Naive B cell (primary cell): ENCODE data around the gene UNG. TPM values are rescaled to one million over a fixed set of nuclear protein-coding genes. Genes with fewer than 3 reads are reported as not detected.

Experiments used
- ATAC-seq, 2 donors: fragments of 150-1000 bp; cut with Tn5 transposase; 2 replicates each; pipeline ENCODE4 v1.10.0; 2021; ENCODE audit warnings: low read depth in 2 of 2, mild to moderate bottlenecking in 2 of 2, moderate library complexity in 2 of 2
- DNase-seq: peaks from one replicate; pipeline ENCODE4 v3.0.0; 2022
- H3K27ac Mint-ChIP-seq, 6 donors: one replicate each; pipeline ENCODE4 v1.8.0; 2020 to 2022; ENCODE audit warnings: mild to moderate bottlenecking in 6 of 6, mixed read lengths in 6 of 6, moderate library complexity in 5 of 6, inconsistent platforms in 2 of 6
- H3K27me3 Mint-ChIP-seq, 3 donors: one replicate each; pipeline ENCODE4 v1.8.0; 2021 to 2022; ENCODE audit warnings: mixed read lengths in 3 of 3, mild to moderate bottlenecking in 1 of 3
- H3K36me3 Mint-ChIP-seq, 2 donors: one replicate each; pipeline ENCODE4 v1.8.0; 2020 to 2022; ENCODE audit warnings: mixed read lengths in 2 of 2, inconsistent platforms in 1 of 2, mild to moderate bottlenecking in 1 of 2
- H3K4me1 Mint-ChIP-seq, 3 donors: one replicate each; pipeline ENCODE4 v1.8.0; 2020 to 2022; ENCODE audit warnings: mixed read lengths in 3 of 3, inconsistent platforms in 1 of 3, mild to moderate bottlenecking in 1 of 3, moderate library complexity in 1 of 3
- H3K4me3 Mint-ChIP-seq, 8 donors: one replicate each; pipeline ENCODE4 v1.8.0; 2020 to 2022; ENCODE audit warnings: mild to moderate bottlenecking in 8 of 8, mixed read lengths in 8 of 8, moderate library complexity in 8 of 8, inconsistent platforms in 2 of 8
- H3K9me3 Mint-ChIP-seq, 7 donors: one replicate each; pipeline ENCODE4 v1.8.0; 2020 to 2022; ENCODE audit warnings: mixed read lengths in 7 of 7, mild to moderate bottlenecking in 5 of 7, inconsistent platforms in 2 of 7, moderate library complexity in 1 of 7
- polyA plus RNA-seq, 6 donors: library from polyadenylated mRNA; unstranded; fragments of 300-500 nt; fragmentation: Illumina TruSeq; gene quantifications; one replicate each; pipeline ENCODE4 v1.2.3, GENCODE V29; 2021; ENCODE audit warnings: low read depth in 6 of 6

The UNG gene
- polyA plus RNA-seq, 6 donors from 2014 or later: 13.7 to 25.7 (median 23.1) TPM

DNA sequence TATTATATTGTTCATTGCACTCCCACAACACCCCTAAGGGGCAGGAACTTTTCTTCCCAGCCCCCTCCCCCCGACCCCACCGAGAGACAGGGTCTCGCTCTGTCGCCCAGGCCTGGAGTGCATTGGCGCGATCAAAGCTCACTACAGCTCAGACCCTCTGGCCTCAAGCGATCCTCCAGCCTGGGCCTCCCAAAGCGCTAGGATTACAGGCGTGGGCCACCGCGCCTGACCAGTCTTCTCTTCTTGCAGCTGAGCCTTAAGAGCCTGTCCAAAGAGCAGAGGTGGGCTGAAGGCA is 310 bp upstream of the UNG start:
- Mint-ChIP-seq H3K4me1 (peaks cover 30 to 45% (median 40%) of the 10 kb centered on the region in 3 donors), H3K4me3 (peak overlapping the region in 7 of 8 donors; percentile 85 to 97 (median 91)), H3K27me3 (no peaks in the 10 kb centered on the region), H3K27ac (no peak overlapping the region), H3K36me3 (peaks cover 0 to 6% of the 10 kb centered on the region in 2 donors), H3K9me3 (no peaks in the 10 kb centered on the region)
- no peak for DNase-seq
- no peak for ATAC-seq

DNA sequence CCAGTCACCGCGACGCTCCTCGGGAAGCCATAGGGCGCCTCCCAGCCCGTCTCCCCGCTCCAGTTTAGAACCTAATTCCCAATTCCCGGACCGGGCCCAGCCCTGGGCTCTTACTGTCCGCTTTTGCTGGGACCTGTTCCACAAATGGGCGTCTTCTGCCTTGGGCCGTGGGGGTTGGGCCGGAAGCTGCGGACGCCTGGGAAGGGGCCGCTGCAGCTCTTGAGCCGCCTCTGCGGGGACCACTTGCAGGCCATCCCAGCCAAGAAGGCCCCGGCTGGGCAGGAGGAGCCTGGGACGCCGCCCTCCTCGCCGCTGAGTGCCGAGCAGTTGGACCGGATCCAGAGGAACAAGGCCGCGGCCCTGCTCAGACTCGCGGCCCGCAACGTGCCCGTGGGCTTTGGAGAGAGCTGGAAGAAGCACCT is 797 bp downstream of the UNG start:
- Mint-ChIP-seq H3K4me3 (peak overlapping the region; percentile 87 to 97 (median 92)), H3K27me3 (no peaks in the 10 kb centered on the region), H3K4me1 (peaks cover 23 to 34% (median 29%) of the 10 kb centered on the region in 3 donors), H3K36me3 (peaks cover 0 to 6% of the 10 kb centered on the region in 2 donors), H3K9me3 (no peaks in the 10 kb centered on the region), H3K27ac (peak overlapping the region in 2 of 6 donors; percentile 83 to 87)
- ATAC-seq (peak; percentile 10 to 14), DNase-seq (no peak)

DNA sequence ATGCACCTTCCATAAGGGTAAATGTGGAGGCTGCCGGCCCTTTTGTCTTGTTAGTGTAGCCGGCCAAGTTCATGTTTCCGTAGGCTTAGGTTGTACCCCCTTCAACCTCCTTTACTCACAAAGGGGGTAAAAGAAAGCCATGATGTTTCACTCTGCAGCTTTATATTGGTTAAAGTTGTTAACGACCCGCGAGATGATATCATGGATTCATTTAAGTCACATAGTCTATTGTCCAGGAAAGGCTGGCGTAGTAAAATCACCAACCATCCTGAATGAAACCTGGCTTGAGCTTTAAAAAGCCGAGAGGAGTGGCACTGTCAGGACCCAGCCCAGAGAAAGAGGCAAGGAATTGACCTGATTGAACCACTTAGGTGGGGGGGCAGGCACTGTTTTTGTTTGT is 1.3 kb downstream of the UNG start:
- H3K9me3 Mint-ChIP-seq: no peaks in the 10 kb centered on the region
- peaks cover 0 to 10% of the 10 kb centered on the region in 2 donors for H3K36me3 Mint-ChIP-seq
- no peak for ATAC-seq
- H3K27ac Mint-ChIP-seq: peak overlapping the region in 2 of 6 donors; percentile 83 to 87
- H3K4me1 Mint-ChIP-seq: peaks cover 19 to 29% (median 24%) of the 10 kb centered on the region in 3 donors
- H3K27me3 Mint-ChIP-seq: no peaks in the 10 kb centered on the region
- H3K4me3 Mint-ChIP-seq: peak overlapping the region; percentile 87 to 97 (median 92)
- no peak for DNase-seq

DNA sequence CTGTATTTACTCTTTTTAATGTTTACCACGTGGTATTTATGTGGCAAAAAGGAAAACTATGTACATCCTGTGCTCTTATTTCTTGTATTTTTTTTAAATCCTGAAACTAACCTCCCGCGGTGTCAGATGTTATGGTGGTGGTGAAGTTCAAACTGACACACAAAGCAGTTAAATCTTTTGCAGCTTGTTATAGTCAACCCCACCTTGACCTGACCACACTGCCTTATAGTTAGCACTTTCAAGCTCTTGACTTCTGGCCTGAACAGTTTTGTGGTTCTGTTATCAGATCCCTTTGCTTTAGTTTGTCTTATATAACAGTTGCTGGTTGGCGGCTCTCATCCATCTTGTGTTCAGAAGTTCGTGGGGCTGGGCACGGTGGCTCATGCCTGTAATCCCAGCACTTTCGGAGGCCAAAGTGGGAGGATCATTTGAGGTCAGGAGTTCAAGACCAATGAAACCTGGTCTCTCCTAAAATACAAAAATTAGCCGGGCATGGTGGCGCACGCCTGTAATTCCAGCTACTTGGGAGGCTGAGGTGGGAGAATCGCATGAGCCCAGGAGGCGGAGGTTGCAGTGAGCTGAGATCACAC is 2.1 kb downstream of the UNG start:
- DNase-seq (no peak), ATAC-seq (no peak)
- Mint-ChIP-seq H3K4me3 (peak overlapping the region; percentile 3 to 97 (median 56)), H3K36me3 (peaks cover 6 to 10% of the 10 kb centered on the region in 2 donors), H3K27me3 (no peaks in the 10 kb centered on the region), H3K27ac (no peak overlapping the region), H3K4me1 (peaks cover 15 to 28% (median 19%) of the 10 kb centered on the region in 3 donors), H3K9me3 (no peaks in the 10 kb centered on the region)

DNA sequence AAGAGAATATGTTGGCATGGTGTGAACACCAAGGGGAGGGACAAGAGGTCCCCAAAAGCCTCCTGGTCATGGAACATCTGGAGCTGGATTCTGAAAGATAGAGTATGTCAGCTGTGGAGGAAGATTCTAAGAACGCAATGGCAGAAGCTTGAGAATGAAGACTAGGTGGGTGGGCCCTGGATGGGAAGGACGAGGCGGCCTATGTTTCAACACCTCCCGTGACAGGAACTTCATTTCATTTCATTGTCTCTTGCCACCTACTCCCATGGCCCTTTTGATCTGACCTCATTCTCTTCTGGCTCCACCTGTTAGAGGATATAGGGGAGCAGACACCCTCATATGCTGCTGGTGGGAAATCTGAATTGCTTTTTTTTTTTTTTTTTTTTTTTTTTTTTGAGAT is 3.3 kb downstream of the UNG start:
- H3K27me3 Mint-ChIP-seq: no peaks in the 10 kb centered on the region
- ATAC-seq: no peak
- H3K9me3 Mint-ChIP-seq: no peaks in the 10 kb centered on the region
- H3K27ac Mint-ChIP-seq: no peak overlapping the region
- no peak for DNase-seq
- H3K4me3 Mint-ChIP-seq: peak overlapping the region in 1 of 8 donors; percentile 97
- peaks cover 15 to 33% (median 19%) of the 10 kb centered on the region in 3 donors for H3K4me1 Mint-ChIP-seq
- peaks cover 10 to 15% of the 10 kb centered on the region in 2 donors for H3K36me3 Mint-ChIP-seq

DNA sequence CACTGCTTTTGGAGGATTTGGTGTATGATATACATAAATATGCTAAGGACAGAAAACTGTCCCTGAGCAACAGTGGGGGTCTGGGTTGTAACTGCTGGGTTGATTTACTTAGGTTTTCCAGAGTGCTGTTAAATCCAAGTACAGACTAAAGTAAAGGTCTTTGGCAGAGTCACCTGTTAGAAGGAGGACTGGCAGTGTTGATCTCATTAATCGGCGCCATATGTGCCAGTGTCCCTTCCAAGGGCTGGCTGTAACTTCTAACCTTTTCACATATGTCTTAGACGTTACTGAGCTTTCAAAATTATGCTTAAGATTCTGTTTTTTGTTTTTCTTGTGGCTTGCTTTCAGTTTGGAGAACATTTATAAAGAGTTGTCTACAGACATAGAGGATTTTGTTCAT is 5.1 kb downstream of the UNG start:
- no peak overlapping the region for H3K27ac Mint-ChIP-seq
- no peaks in the 10 kb centered on the region for H3K27me3 Mint-ChIP-seq
- peaks cover 17 to 20% of the 10 kb centered on the region in 2 donors for H3K36me3 Mint-ChIP-seq
- peak overlapping the region in 2 of 8 donors; percentile 18 to 29 for H3K4me3 Mint-ChIP-seq
- ATAC-seq (no peak), DNase-seq (no peak)
- peaks cover 15 to 37% (median 19%) of the 10 kb centered on the region in 3 donors for H3K4me1 Mint-ChIP-seq
- no peaks in the 10 kb centered on the region for H3K9me3 Mint-ChIP-seq

DNA sequence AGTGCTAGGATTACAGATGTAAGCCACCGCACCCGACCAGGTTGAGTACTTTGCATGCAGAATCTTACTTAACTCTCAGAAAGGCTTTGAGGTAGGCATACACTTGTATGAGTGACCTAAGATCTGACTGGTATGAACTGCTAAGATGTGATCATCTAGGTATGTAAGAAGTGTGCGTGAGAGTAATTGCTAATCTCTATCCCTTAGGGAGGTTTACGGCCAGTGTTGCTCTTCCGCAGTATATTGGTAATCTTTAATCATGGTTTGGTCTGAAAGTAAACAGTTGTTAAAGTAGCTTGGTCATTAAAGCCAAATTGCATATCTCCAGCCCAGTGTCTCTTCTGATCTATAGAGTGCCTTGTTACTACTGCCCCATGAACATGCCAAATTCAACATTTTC is 7.8 kb downstream of the UNG start:
- Mint-ChIP-seq H3K36me3 (peaks cover 20 to 28% of the 10 kb centered on the region in 2 donors), H3K27me3 (no peaks in the 10 kb centered on the region)

DNA sequence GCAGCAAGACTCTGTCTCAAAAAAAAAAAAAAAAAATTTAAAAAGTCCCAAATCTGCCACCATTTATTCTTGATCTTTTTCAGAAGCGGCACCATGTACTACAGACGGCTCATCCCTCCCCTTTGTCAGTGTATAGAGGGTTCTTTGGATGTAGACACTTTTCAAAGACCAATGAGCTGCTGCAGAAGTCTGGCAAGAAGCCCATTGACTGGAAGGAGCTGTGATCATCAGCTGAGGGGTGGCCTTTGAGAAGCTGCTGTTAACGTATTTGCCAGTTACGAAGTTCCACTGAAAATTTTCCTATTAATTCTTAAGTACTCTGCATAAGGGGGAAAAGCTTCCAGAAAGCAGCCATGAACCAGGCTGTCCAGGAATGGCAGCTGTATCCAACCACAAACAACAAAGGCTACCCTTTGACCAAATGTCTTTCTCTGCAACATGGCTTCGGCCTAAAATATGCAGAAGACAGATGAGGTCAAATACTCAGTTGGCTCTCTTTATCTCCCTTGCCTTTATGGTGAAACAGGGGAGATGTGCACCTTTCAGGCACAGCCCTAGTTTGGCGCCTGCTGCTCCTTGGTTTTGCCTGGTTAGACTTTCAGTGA is 12.5 kb downstream of the UNG start:
- Mint-ChIP-seq H3K36me3 (peaks cover 12 to 17% of the 10 kb centered on the region in 2 donors), H3K27ac (no peak overlapping the region)

More for the DNA sequence above, 7.8 kb downstream of the UNG start:
- Mint-ChIP-seq H3K27ac (no peak overlapping the region), H3K9me3 (no peaks in the 10 kb centered on the region), H3K4me1 (peaks cover 0 to 16% (median under 1%) of the 10 kb centered on the region in 3 donors), H3K4me3 (no peak overlapping the region)
- ATAC-seq (no peak), DNase-seq (no peak)

DNA sequence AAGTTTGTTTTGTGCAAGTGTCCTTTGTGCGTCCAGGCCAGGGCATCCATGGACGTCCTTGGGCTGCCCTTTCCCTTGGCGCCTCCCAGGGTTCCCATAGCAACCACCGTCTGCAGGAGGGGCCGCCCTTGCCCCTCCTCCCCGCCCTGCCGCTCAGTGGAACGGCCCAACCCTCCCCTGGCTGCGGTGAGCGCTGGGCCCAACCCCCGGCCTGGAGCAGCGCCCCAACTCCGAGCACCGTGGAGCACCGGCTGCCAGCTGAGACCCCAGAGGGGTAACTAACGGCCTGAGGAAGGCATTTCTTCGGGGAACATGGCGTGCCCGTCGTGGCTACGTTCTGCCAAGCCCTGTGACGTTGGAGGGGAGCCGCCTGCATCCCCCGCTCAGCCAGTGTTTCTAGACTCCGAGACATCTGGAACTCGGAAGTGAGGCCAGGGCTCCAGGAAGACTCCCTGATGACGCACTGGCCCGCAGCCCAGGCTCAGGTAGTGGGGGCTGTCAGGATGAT is 13.6 kb downstream of the UNG start:
- peak overlapping the region; percentile 65 to 86 (median 78) for H3K4me3 Mint-ChIP-seq
- H3K9me3 Mint-ChIP-seq: no peaks in the 10 kb centered on the region
- H3K27ac Mint-ChIP-seq: peak overlapping the region in 3 of 6 donors; percentile 22 to 47 (median 41)
- peak; percentile 83 to 86 for ATAC-seq
- no peaks in the 10 kb centered on the region for H3K27me3 Mint-ChIP-seq
- peaks cover 2 to 15% of the 10 kb centered on the region in 2 donors for H3K36me3 Mint-ChIP-seq
- DNase-seq: peak; percentile 17
- peaks cover 0 to 14% (median 2%) of the 10 kb centered on the region in 3 donors for H3K4me1 Mint-ChIP-seq

More for the DNA sequence above, 12.5 kb downstream of the UNG start:
- Mint-ChIP-seq H3K4me3 (peak overlapping the region in 2 of 8 donors; percentile 47 to 65), H3K4me1 (peaks cover 0 to 18% (median 2%) of the 10 kb centered on the region in 3 donors), H3K9me3 (no peaks in the 10 kb centered on the region), H3K27me3 (no peaks in the 10 kb centered on the region)
- no peak for DNase-seq
- ATAC-seq: no peak

DNA sequence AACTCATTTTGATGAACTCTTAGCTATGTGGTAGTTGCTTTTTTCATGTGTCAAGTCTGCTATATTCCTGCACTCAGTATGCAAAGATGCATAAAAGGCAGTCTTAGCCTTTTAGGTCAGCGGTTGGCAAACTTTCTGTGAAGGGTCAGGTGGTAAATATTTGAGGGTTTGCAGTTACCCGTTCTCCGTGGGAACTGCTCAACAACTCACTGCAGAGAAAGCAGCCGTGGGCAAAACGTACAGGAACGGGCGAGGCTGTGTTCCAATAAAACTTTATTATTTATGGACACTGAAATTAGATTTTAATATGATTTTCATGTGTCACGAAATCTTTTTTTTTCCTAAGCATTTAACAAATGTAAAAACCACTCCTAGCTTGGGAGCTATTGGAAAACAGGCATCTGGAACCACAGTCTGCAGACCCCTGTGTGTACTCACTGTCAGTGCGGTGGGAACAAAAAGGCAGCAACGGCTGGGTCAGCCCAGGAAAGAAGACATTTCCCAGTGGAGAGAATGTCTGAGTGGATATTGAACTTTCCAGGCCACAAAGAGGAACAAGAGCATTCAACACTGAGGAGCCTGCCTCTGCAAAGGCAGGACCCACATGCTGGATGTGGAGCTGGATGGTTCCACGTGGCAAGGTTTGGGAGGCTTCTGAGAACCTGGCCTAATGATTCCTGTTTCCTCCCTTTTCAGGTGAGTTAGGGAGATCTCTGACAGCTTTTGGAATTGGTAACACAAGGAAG is 15.5 kb downstream of the UNG start:
- H3K36me3 Mint-ChIP-seq: peaks cover 0 to 7% of the 10 kb centered on the region in 2 donors
- ATAC-seq (no peak), DNase-seq (no peak)
- no peaks in the 10 kb centered on the region for H3K9me3 Mint-ChIP-seq
- no peaks in the 10 kb centered on the region for H3K27me3 Mint-ChIP-seq
- H3K4me1 Mint-ChIP-seq: peaks cover 0 to 16% (median 2%) of the 10 kb centered on the region in 3 donors
- no peak overlapping the region for H3K4me3 Mint-ChIP-seq
- peak overlapping the region in 1 of 6 donors; percentile 28 for H3K27ac Mint-ChIP-seq

DNA sequence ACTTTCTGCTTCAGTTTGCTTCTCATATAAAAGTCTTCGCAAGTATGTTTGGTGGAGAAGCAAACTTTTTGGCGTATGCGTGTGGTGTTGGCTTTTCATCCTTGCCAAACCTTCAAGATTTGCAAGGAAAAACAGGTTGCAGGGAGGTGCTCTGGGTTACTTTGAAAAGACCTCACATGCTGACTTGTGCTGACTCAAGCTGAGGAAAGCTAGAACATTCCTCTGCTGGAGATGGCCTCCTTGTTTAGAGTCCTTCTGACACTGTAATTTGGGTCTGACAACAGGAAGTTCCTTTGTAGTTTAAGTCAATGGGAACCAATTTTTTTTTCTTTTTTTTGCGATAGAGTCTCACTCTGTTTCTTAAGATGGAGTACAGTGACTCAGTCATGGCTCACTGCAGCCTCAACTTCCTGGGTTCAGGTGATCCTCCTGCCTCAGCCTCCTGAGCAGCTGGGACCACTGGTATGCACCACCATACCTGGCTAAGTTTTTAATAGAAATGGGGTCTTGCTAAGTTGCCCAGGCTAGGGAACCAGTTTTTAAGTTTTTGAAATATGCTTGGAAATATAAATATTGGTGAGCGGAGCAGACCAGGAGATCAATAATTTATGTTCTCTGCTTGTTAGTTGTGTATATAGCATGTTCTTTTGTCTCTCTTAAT is 16.4 kb downstream of the UNG start:
- DNase-seq (no peak), ATAC-seq (no peak)
- H3K27me3 Mint-ChIP-seq: no peaks in the 10 kb centered on the region
- no peak overlapping the region for H3K4me3 Mint-ChIP-seq
- H3K9me3 Mint-ChIP-seq: no peaks in the 10 kb centered on the region
- H3K4me1 Mint-ChIP-seq: peaks cover 0 to 16% (median 2%) of the 10 kb centered on the region in 3 donors
- H3K36me3 Mint-ChIP-seq: peaks cover 0 to 4% of the 10 kb centered on the region in 2 donors
- no peak overlapping the region for H3K27ac Mint-ChIP-seq

DNA sequence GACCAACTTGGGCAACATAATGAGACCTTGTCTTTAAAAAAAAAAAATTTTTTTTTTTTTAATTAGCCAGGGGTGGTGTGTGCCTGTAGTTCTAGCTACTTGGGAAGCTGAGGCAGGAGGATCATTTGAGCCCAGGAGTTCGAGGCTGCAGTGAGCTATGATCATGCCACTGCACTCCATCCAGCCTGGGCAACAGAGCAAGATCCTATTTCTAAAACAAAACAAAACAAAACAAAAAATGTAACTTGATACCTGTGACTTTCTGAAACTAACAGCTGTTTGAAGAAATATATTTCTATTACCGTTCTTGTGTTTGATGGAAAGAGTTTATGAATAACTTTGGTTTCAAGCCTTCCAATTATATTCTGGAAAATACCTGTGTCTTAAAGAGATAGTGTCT is 17.2 kb downstream of the UNG start:
- no peak for DNase-seq
- Mint-ChIP-seq H3K27ac (no peak overlapping the region), H3K4me1 (peaks cover 0 to 16% (median 2%) of the 10 kb centered on the region in 3 donors), H3K4me3 (no peak overlapping the region), H3K36me3 (no peaks in the 10 kb centered on the region), H3K9me3 (no peaks in the 10 kb centered on the region), H3K27me3 (no peaks in the 10 kb centered on the region)
- no peak for ATAC-seq

DNA sequence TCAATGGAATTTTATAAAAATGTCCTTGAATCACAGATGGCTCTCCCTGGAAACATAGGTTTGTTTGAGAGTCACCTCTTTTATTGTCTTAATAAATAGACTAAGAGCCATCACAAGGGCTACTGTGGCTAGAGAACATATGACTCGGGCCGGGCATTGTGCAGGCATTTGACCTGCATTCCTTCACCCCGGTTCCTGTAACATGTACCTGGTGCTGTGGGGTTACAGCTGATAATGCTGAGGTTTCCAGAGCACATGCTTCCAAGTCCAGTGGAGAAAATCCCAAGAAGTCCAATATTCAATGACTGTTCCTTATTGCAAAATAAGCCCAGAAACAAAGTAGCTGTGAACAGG is 18.0 kb downstream of the UNG start:
- Mint-ChIP-seq H3K27ac (no peak overlapping the region), H3K4me3 (no peak overlapping the region)

More for the DNA sequence above, 18.0 kb downstream of the UNG start:
- DNase-seq (no peak), ATAC-seq (no peak)
- no peaks in the 10 kb centered on the region for H3K9me3 Mint-ChIP-seq
- no peaks in the 10 kb centered on the region for H3K36me3 Mint-ChIP-seq
- H3K4me1 Mint-ChIP-seq: peaks cover 0 to 16% (median 2%) of the 10 kb centered on the region in 3 donors
- H3K27me3 Mint-ChIP-seq: no peaks in the 10 kb centered on the region
